CD8-positive, alpha-beta memory T cell (primary cell): ENCODE results near the gene AGFG1. TPM values are rescaled to one million over a fixed set of nuclear protein-coding genes. Genes with fewer than 3 reads are reported as not detected.
"Not testable (repeated sequence)": the region's sequence is repeated elsewhere in the genome, so short reads cannot be mapped to it uniquely, and the experiment has no call there.

ENCODE experiments used
- CTCF ChIA-PET: fragments of 350-600 bp; sonication (Branson Sonifier 250); formaldehyde crosslinking; loops from one replicate; lab custom pipeline; 2021; ENCODE audit warnings: antibody characterized with exemption; lab: Charles Lee
- POLR2A ChIA-PET: fragments of 350-600 bp; sonication (Branson Sonifier 250); formaldehyde crosslinking; loops from one replicate; lab custom pipeline; 2021; ENCODE audit warnings: antibody characterized with exemption; lab: Charles Lee
- DNase-seq, 5 donors: peaks; one replicate each; pipeline versions ENCODE4 v3.0.0 to v3.0.0-alpha.2; 2020 to 2022; ENCODE audit warnings: mixed read lengths in 1 of 5
- H3K27ac ChIP-seq: one replicate; pipeline ENCODE4 v1.7.0; 2013; ENCODE audit warnings: low read depth, mild to moderate bottlenecking, low read length, moderate library complexity
- H3K27me3 ChIP-seq: 2 replicates; pipeline ENCODE4 v1.7.0; 2013; ENCODE audit warnings: low read length, mild to moderate bottlenecking; ENCODE audit not compliant: insufficient read depth, poor library complexity, severe bottlenecking
- H3K36me3 ChIP-seq: 2 replicates; pipeline ENCODE4 v1.7.0; 2013; ENCODE audit warnings: mild to moderate bottlenecking, low read length, moderate library complexity; ENCODE audit not compliant: insufficient read depth
- H3K4me1 ChIP-seq: 2 replicates; pipeline ENCODE4 v1.7.0; 2013; ENCODE audit warnings: mild to moderate bottlenecking, low read length, moderate library complexity; ENCODE audit not compliant: insufficient read depth
- H3K4me3 ChIP-seq: 2 replicates; pipeline ENCODE4 v1.7.0; 2013; ENCODE audit warnings: mild to moderate bottlenecking, low read length
- H3K9me3 ChIP-seq: 2 replicates; pipeline ENCODE4 v1.7.0; 2013; ENCODE audit warnings: mild to moderate bottlenecking, low read length
- H3K27ac Mint-ChIP-seq, 8 donors: one replicate each; pipeline ENCODE4 v1.8.0; 2020 to 2021; ENCODE audit warnings: mixed read lengths in 8 of 8, mild to moderate bottlenecking in 6 of 8, inconsistent platforms in 3 of 8, moderate library complexity in 3 of 8
- H3K27me3 Mint-ChIP-seq, 2 donors: one replicate each; pipeline ENCODE4 v1.8.0; 2020 to 2021; ENCODE audit warnings: mixed read lengths in 2 of 2, mild to moderate bottlenecking in 1 of 2, moderate library complexity in 1 of 2
- H3K36me3 Mint-ChIP-seq, 3 donors: one replicate each; pipeline ENCODE4 v1.8.0; 2020 to 2021; ENCODE audit warnings: mixed read lengths in 3 of 3, inconsistent platforms in 1 of 3, mild to moderate bottlenecking in 1 of 3
- H3K4me1 Mint-ChIP-seq, 3 donors: one replicate each; pipeline ENCODE4 v1.8.0; 2020 to 2021; ENCODE audit warnings: mixed read lengths in 3 of 3, inconsistent platforms in 1 of 3, mild to moderate bottlenecking in 1 of 3
- H3K4me3 Mint-ChIP-seq, 7 donors: one replicate each; pipeline ENCODE4 v1.8.0; 2020 to 2021; ENCODE audit warnings: mixed read lengths in 7 of 7, mild to moderate bottlenecking in 6 of 7, moderate library complexity in 4 of 7, inconsistent platforms in 2 of 7
- H3K9me3 Mint-ChIP-seq, 5 donors: one replicate each; pipeline ENCODE4 v1.8.0; 2020 to 2022; ENCODE audit warnings: mixed read lengths in 5 of 5, mild to moderate bottlenecking in 3 of 5, moderate library complexity in 2 of 5, inconsistent platforms in 1 of 5
- polyA plus RNA-seq: library from polyadenylated mRNA; unstranded; fragments of 300-500 nt; fragmentation: Illumina TruSeq; gene quantifications from one replicate; pipeline ENCODE4 v1.2.3, GENCODE V29; 2021
- total RNA-seq, 2 experiments: library from RNA; stranded (reverse); gene quantifications; one replicate each; pipeline ENCODE4 v1.2.3, GENCODE V29; 2021

Gene AGFG1
- total and polyA plus RNA-seq, 3 experiments from 2014 or later = 31.6 to 141 (median 139) TPM

- peak overlapping the region in 2 of 8 donors; percentile 13 to 58 for H3K27ac Mint-ChIP-seq
- Histone ChIP-seq H3K27ac (no peak overlapping the region), H3K36me3 (no peaks in the 10 kb centered on the region), H3K4me3 (no peak overlapping the region), H3K4me1 (peaks cover 51% of the 10 kb centered on the region), H3K9me3 (no peaks in the 10 kb centered on the region), H3K27me3 (no peaks in the 10 kb centered on the region)
- no peaks in the 10 kb centered on the region for H3K9me3 Mint-ChIP-seq
- no peak for DNase-seq
- ChIA-PET POLR2A (no interaction called here), CTCF (no interaction called here)
- H3K36me3 Mint-ChIP-seq = peaks cover 0 to 14% (median 8%) of the 10 kb centered on the region in 3 donors
- H3K27me3 Mint-ChIP-seq = no peaks in the 10 kb centered on the region
- peaks cover 84 to 93% (median 89%) of the 10 kb centered on the region in 3 donors for H3K4me1 Mint-ChIP-seq
- peak overlapping the region in 1 of 7 donors; percentile 16 for H3K4me3 Mint-ChIP-seq
Measured at GRCh38 chr2:227511239-227511930, 39.4 kb downstream of the AGFG1 start.

GRCh38 chr2:227511955-227512354 is 40.0 kb downstream of the AGFG1 start:
- Mint-ChIP-seq H3K4me3 (peak overlapping the region in 1 of 7 donors; percentile 4), H3K27ac (no peak overlapping the region), H3K27me3 (no peaks in the 10 kb centered on the region), H3K36me3 (peaks cover 0 to 14% (median 8%) of the 10 kb centered on the region in 3 donors), H3K9me3 (no peaks in the 10 kb centered on the region), H3K4me1 (peaks cover 82 to 93% (median 90%) of the 10 kb centered on the region in 3 donors)
- Histone ChIP-seq H3K27me3 (no peaks in the 10 kb centered on the region), H3K27ac (no peak overlapping the region), H3K9me3 (no peaks in the 10 kb centered on the region), H3K4me3 (no peak overlapping the region), H3K4me1 (peaks cover 45% of the 10 kb centered on the region), H3K36me3 (no peaks in the 10 kb centered on the region)
- CTCF ChIA-PET = no interaction called here
- no peak for DNase-seq
- POLR2A ChIA-PET = no interaction called here

GRCh38 chr2:227513113-227513512 is 41.2 kb downstream of the AGFG1 start:
- Histone ChIP-seq H3K4me3 (no peak overlapping the region), H3K9me3 (no peaks in the 10 kb centered on the region), H3K27ac (no peak overlapping the region), H3K4me1 (peaks cover 42% of the 10 kb centered on the region), H3K36me3 (no peaks in the 10 kb centered on the region), H3K27me3 (no peaks in the 10 kb centered on the region)
- peak overlapping the region in 1 of 7 donors; percentile 8 for H3K4me3 Mint-ChIP-seq
- H3K4me1 Mint-ChIP-seq = peaks cover 90 to 99% (median 96%) of the 10 kb centered on the region in 3 donors
- ChIA-PET POLR2A (no interaction called here), CTCF (no interaction called here)
- H3K27ac Mint-ChIP-seq = peak overlapping the region in 2 of 8 donors; percentile 29 to 68
- H3K36me3 Mint-ChIP-seq = peaks cover 0 to 13% (median 8%) of the 10 kb centered on the region in 3 donors
- no peak for DNase-seq
- H3K27me3 Mint-ChIP-seq = no peaks in the 10 kb centered on the region
- H3K9me3 Mint-ChIP-seq = no peaks in the 10 kb centered on the region

- H3K9me3 ChIP-seq = no peaks in the 10 kb centered on the region
- Mint-ChIP-seq H3K4me3 (no peak overlapping the region), H3K9me3 (no peaks in the 10 kb centered on the region), H3K36me3 (peaks cover 0 to 21% (median 8%) of the 10 kb centered on the region in 3 donors), H3K27me3 (no peaks in the 10 kb centered on the region), H3K4me1 (peaks cover 71 to 93% (median 89%) of the 10 kb centered on the region in 3 donors), H3K27ac (no peak overlapping the region)
- peaks cover 19% of the 10 kb centered on the region for H3K4me1 ChIP-seq
- H3K27me3 ChIP-seq = no peaks in the 10 kb centered on the region
- DNase-seq = no peak
- no peaks in the 10 kb centered on the region for H3K36me3 ChIP-seq
- H3K27ac ChIP-seq = no peak overlapping the region
- H3K4me3 ChIP-seq = no peak overlapping the region
- CTCF ChIA-PET = no interaction called here
- POLR2A ChIA-PET = no interaction called here
Measured at GRCh38 chr2:227515742-227516141, 43.8 kb downstream of the AGFG1 start.

GRCh38 chr2:227517724-227518123 is 45.8 kb downstream of the AGFG1 start:
- peaks cover 58 to 91% (median 85%) of the 10 kb centered on the region in 3 donors for H3K4me1 Mint-ChIP-seq
- no peaks in the 10 kb centered on the region for H3K9me3 Mint-ChIP-seq
- H3K27me3 ChIP-seq = no peaks in the 10 kb centered on the region
- H3K4me3 Mint-ChIP-seq = peak overlapping the region in 1 of 7 donors; percentile 6
- CTCF ChIA-PET = no interaction called here
- H3K27me3 Mint-ChIP-seq = no peaks in the 10 kb centered on the region
- no peaks in the 10 kb centered on the region for H3K36me3 ChIP-seq
- H3K36me3 Mint-ChIP-seq = peaks cover 0 to 36% (median 8%) of the 10 kb centered on the region in 3 donors
- DNase-seq = no peak
- no peak overlapping the region for H3K27ac Mint-ChIP-seq
- no peak overlapping the region for H3K4me3 ChIP-seq
- H3K9me3 ChIP-seq = no peaks in the 10 kb centered on the region
- no peak overlapping the region for H3K27ac ChIP-seq
- peaks cover 9% of the 10 kb centered on the region for H3K4me1 ChIP-seq
- POLR2A ChIA-PET = no interaction called here

GRCh38 chr2:227518278-227518865 is 46.4 kb downstream of the AGFG1 start:
- H3K27me3 ChIP-seq, H3K4me3 Mint-ChIP-seq, H3K27ac ChIP-seq, H3K36me3 ChIP-seq, H3K9me3 Mint-ChIP-seq, DNase-seq, H3K27ac Mint-ChIP-seq, H3K27me3 Mint-ChIP-seq, H3K4me1 ChIP-seq, POLR2A ChIA-PET, H3K4me3 ChIP-seq, CTCF ChIA-PET, H3K9me3 ChIP-seq: not testable (repeated sequence)
- Mint-ChIP-seq H3K4me1 (peaks cover 53 to 90% (median 84%) of the 10 kb centered on the region in 3 donors), H3K36me3 (peaks cover 0 to 40% (median 8%) of the 10 kb centered on the region in 3 donors)

GRCh38 chr2:227521178-227521577 is 49.2 kb downstream of the AGFG1 start:
- H3K27me3 Mint-ChIP-seq, H3K9me3 ChIP-seq, DNase-seq, H3K4me3 ChIP-seq, H3K36me3 ChIP-seq, H3K27me3 ChIP-seq, H3K9me3 Mint-ChIP-seq, H3K4me3 Mint-ChIP-seq, POLR2A ChIA-PET, H3K27ac ChIP-seq, H3K4me1 ChIP-seq, CTCF ChIA-PET: not testable (repeated sequence)
- H3K4me1 Mint-ChIP-seq = peaks cover 31 to 68% (median 68%) of the 10 kb centered on the region in 3 donors
- peaks cover 0 to 54% (median 4%) of the 10 kb centered on the region in 3 donors for H3K36me3 Mint-ChIP-seq
- H3K27ac Mint-ChIP-seq = peak overlapping the region in 2 of 8 donors; percentile 24 to 29

GRCh38 chr2:227524665-227525064 is 52.7 kb downstream of the AGFG1 start:
- Mint-ChIP-seq H3K4me3 (no peak overlapping the region), H3K36me3 (peaks cover 0 to 76% (median 4%) of the 10 kb centered on the region in 3 donors), H3K9me3 (no peaks in the 10 kb centered on the region), H3K27ac (peak overlapping the region in 1 of 8 donors; percentile 37), H3K27me3 (no peaks in the 10 kb centered on the region), H3K4me1 (peaks cover 12 to 56% (median 55%) of the 10 kb centered on the region in 3 donors)
- no peaks in the 10 kb centered on the region for H3K4me1 ChIP-seq
- no peak overlapping the region for H3K27ac ChIP-seq
- no peaks in the 10 kb centered on the region for H3K27me3 ChIP-seq
- POLR2A ChIA-PET = no interaction called here
- H3K4me3 ChIP-seq = no peak overlapping the region
- H3K36me3 ChIP-seq = peaks cover 5% of the 10 kb centered on the region
- no peak for DNase-seq
- CTCF ChIA-PET = no interaction called here
- H3K9me3 ChIP-seq = no peaks in the 10 kb centered on the region
